ENCODE results near the gene MDN1.

GRCh38 chr6:89612121-89612520 lies 207.5 kb downstream of the MDN1 start:
- TF ChIP-seq CTCF (IDR thresholded peaks at IDR 0.05 in 4 of 5, conservative IDR thresholded peaks at IDR 0.05 in 1 of 5) (no peak), POLR2A (IDR thresholded peaks at IDR 0.05) (no peak)

All from gastrocnemius medialis (tissue), 4 donors.